T-helper 2 cell treated with Interferon-gamma antibody and Interleukin-4, amounts not matched to agents 100 ng/mL and 5 ng/mL, for 36 hours (primary cell): Measurements from ENCODE around the gene CLDN22. TPM values are rescaled to one million over a fixed set of nuclear protein-coding genes. Genes with fewer than 3 reads are reported as not detected.

Source experiments
- intact Hi-C: fragments of 100-400 bp; cut with micrococcal nuclease; formaldehyde crosslinking; loops from one replicate; pipeline ENCODE4 v1.15.1; 2023
- total RNA-seq: library from RNA; stranded (reverse); gene quantifications from 2 replicates; pipeline ENCODE4 v1.2.3, GENCODE V29; 2022

Gene CLDN22
- total RNA-seq, 1 donor from 2014 or later, result not detected

- intact Hi-C loops, result no loop called here
Measured at GRCh38 chr4:183284965-183285364, 35.1 kb downstream of the CLDN22 start.

- intact Hi-C loops, result no loop called here
Measured at GRCh38 chr4:183284258-183284785, 35.8 kb downstream of the CLDN22 start.

GRCh38 chr4:183276106-183276505 is 44.0 kb downstream of the CLDN22 start:
- intact Hi-C loops, result no loop called here

- intact Hi-C loops, result no loop called here
Measured at GRCh38 chr4:183272384-183272783, 47.7 kb downstream of the CLDN22 start.

GRCh38 chr4:183268556-183268955 is 51.5 kb downstream of the CLDN22 start:
- intact Hi-C loops, result loop anchor here (10.0 kb wide), 1 partner anchor 794 kb away; no protein-coding TSS in a partner anchor

Other genes starting within 250 kb of the CLDN22 start
- 0.05 TPM in 1 of 2 replicates, not detected in the other for gene WWC2, start 221.0 kb downstream of the CLDN22 start, total RNA-seq
- not detected in 2 replicates for gene CLDN24, start 2.1 kb upstream of the CLDN22 start, total RNA-seq
- gene CDKN2AIP, start 124.4 kb upstream of the CLDN22 start, total RNA-seq, result 27.6 and 28.2 TPM in 2 replicates
- gene ING2, start 184.8 kb upstream of the CLDN22 start, total RNA-seq, result 8.8 and 11.0 TPM in 2 replicates